GM12872 (cell line): ENCODE measurements around the gene COX7B.

Experiments used
- CTCF ChIP-seq: IDR thresholded peaks from 3 replicates; pipeline ENCODE4 v1.5.1; 2011; ENCODE audit warnings: low read depth, mild to moderate bottlenecking, low read length, moderate library complexity; ENCODE audit not compliant: insufficient read depth

COX7B gene

GRCh38 chrX:77910108-77910840, 11.0 kb downstream of the COX7B start, which contains the start of gene ATP7A:
ATP7A (plus strand) TSS chrX:77910693; CDS start chrX:77971642, 60,949 bp downstream.
- peak; percentile 66 for TF ChIP-seq CTCF

- no peak for TF ChIP-seq CTCF
Observed at GRCh38 chrX:77917294-77917933, 18.1 kb downstream of the COX7B start.

GRCh38 chrX:77918568-77918967, 19.3 kb downstream of the COX7B start:
- no peak for TF ChIP-seq CTCF

- TF ChIP-seq CTCF = no peak
Observed at GRCh38 chrX:77922787-77923186, 23.5 kb downstream of the COX7B start.

- no peak for TF ChIP-seq CTCF
Observed at GRCh38 chrX:77924320-77924859, 25.1 kb downstream of the COX7B start.

- no peak for TF ChIP-seq CTCF
Observed at GRCh38 chrX:77925764-77926163, 26.5 kb downstream of the COX7B start.

- TF ChIP-seq CTCF = no peak
Observed at GRCh38 chrX:77930581-77930980, 31.3 kb downstream of the COX7B start.
